ENCODE data around the gene EP400.

The EP400 gene

GRCh38 chr12:131975228-131975627, 25.5 kb downstream of the EP400 start:
- no peak for DNase-seq (ENCODE audit: low read depth)

GRCh38 chr12:131979606-131980005, 29.9 kb downstream of the EP400 start:
- no peak for DNase-seq (ENCODE audit: low read depth)
- TF ChIP-seq, protein P1, sequence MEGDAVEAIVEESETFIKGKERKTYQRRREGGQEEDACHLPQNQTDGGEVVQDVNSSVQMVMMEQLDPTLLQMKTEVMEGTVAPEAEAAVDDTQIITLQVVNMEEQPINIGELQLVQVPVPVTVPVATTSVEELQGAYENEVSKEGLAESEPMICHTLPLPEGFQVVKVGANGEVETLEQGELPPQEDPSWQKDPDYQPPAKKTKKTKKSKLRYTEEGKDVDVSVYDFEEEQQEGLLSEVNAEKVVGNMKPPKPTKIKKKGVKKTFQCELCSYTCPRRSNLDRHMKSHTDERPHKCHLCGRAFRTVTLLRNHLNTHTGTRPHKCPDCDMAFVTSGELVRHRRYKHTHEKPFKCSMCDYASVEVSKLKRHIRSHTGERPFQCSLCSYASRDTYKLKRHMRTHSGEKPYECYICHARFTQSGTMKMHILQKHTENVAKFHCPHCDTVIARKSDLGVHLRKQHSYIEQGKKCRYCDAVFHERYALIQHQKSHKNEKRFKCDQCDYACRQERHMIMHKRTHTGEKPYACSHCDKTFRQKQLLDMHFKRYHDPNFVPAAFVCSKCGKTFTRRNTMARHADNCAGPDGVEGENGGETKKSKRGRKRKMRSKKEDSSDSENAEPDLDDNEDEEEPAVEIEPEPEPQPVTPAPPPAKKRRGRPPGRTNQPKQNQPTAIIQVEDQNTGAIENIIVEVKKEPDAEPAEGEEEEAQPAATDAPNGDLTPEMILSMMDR (IDR thresholded peaks at IDR 0.05; ENCODE audit: insufficient read depth, low read depth, low read length, missing control alignments), result no peak
- H3K4me3 ChIP-seq (ENCODE audit: low read length), result no peak overlapping the region

More at GRCh38 chr12:131975228-131975627, 25.5 kb downstream of the EP400 start:
- TF ChIP-seq, protein P1 (IDR thresholded peaks at IDR 0.05; ENCODE audit: insufficient read depth, low read depth, low read length, missing control alignments), result no peak
- no peak overlapping the region for H3K4me3 ChIP-seq (ENCODE audit: low read length)

GRCh38 chr12:131980263-131980662, 30.5 kb downstream of the EP400 start:
- no peak overlapping the region for H3K4me3 ChIP-seq (ENCODE audit: low read length)
- TF ChIP-seq, protein P1 (IDR thresholded peaks at IDR 0.05; ENCODE audit: insufficient read depth, low read depth, low read length, missing control alignments), result peak; percentile 21
- peak; percentile 26 for DNase-seq (ENCODE audit: low read depth)

- no peak overlapping the region for H3K4me3 ChIP-seq (ENCODE audit: low read length)
- DNase-seq (ENCODE audit: low read depth), result no peak
- TF ChIP-seq, protein P1 (IDR thresholded peaks at IDR 0.05; ENCODE audit: insufficient read depth, low read depth, low read length, missing control alignments), result no peak
These were observed 31.6 kb downstream of the EP400 start for GRCh38 chr12:131981388-131981787.

GRCh38 chr12:131982041-131982440, 32.3 kb downstream of the EP400 start:
- DNase-seq (ENCODE audit: low read depth), result no peak
- TF ChIP-seq, protein P1 (IDR thresholded peaks at IDR 0.05; ENCODE audit: insufficient read depth, low read depth, low read length, missing control alignments), result no peak
- no peak overlapping the region for H3K4me3 ChIP-seq (ENCODE audit: low read length)

DNA sequence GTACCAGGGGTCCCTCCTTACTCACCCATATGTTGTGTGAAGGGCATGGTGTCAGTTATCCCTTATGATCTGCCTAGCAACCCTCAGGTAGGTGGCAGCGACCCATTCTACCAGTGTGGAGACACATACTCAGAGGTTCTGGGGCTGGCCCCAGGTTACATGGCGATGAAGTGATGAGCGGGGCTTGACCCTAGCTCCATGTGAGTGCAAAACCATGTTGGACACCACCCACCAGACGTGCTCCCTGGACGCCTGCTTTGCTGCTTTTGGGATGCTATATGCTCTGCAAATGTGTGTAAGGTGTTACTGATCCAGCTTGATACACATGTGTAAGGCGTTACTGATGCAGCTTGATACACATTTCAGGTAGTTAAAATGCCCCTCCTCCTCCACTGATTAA, 33.3 kb downstream of the EP400 start:
- TF ChIP-seq, protein P1 (IDR thresholded peaks at IDR 0.05; ENCODE audit: insufficient read depth, low read depth, low read length, missing control alignments), result no peak
- H3K4me3 ChIP-seq (ENCODE audit: low read length), result no peak overlapping the region
- no peak for DNase-seq (ENCODE audit: low read depth)

DNA sequence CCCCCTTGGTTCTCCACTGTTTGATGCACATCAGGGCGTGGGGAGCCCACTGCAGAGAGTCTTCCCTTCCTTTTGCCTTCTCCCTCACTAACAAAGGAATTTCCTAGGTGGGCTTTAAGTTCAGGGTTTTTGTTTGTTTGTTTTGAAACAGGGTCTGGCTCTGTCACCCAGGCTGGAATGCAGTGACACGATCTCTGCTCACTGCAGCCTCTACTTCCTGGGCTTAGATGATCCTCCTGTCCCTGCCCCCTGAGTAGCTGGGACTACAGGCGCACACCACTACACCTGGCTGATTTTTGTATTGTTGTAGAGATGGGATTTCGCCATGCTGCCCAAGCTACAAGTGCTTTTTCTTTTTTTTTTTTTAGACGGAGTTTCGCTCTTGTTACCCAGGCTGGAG, 33.8 kb downstream of the EP400 start:
- DNase-seq (ENCODE audit: low read depth), result no peak
- H3K4me3 ChIP-seq (ENCODE audit: low read length), result no peak overlapping the region
- TF ChIP-seq, protein P1 (IDR thresholded peaks at IDR 0.05; ENCODE audit: insufficient read depth, low read depth, low read length, missing control alignments), result no peak

All from epithelial cell of esophagus (primary cell).